ENCODE data around the gene UTP3. TPM values are rescaled to one million over a fixed set of nuclear protein-coding genes. Genes with fewer than 3 reads are reported as not detected.

UTP3 gene
- total and polyA plus RNA-seq, 2 donors (not counting 3 experiments of a cell fraction or from before 2014, with no cell fraction given): 8.7 to 32.8 TPM

GRCh38 chr4:70680934-70681333 lies 7.4 kb upstream of the UTP3 start:
- Histone ChIP-seq H3K27me3 (ENCODE audit: control insufficient read depth in 2 of 2, insufficient read depth in 2 of 2, low read length in 2 of 2) (no peaks in the 10 kb centered on the region), H3K4me1 (ENCODE audit: control insufficient read depth, extremely low read depth, insufficient read depth, low read length) (no peaks in the 10 kb centered on the region), H3K79me2 (ENCODE audit: control insufficient read depth, insufficient read depth, low read length) (no peaks in the 10 kb centered on the region), H4K20me1 (replicated peaks; ENCODE audit: control insufficient read depth, extremely low read depth, insufficient read depth, low read length) (no peaks in the 10 kb centered on the region), H3K9me1 (replicated peaks; ENCODE audit: control insufficient read depth, extremely low read depth, insufficient read depth, low read length) (no peaks in the 10 kb centered on the region), H3K9ac (replicated peaks; ENCODE audit: extremely low read depth, insufficient read depth, low read length) (no peak overlapping the region), H3K4me2 (ENCODE audit: insufficient read depth, low read length) (no peak overlapping the region), H3K9me3 (replicated peaks; ENCODE audit: control insufficient read depth, insufficient read depth, low read length) (no peaks in the 10 kb centered on the region), H3K36me3 (ENCODE audit: control insufficient read depth in 2 of 2, extremely low read depth in 1 of 2, insufficient read depth in 2 of 2, low read length in 2 of 2) (no peaks in the 10 kb centered on the region), H3K4me3 (replicated peaks in 1 of 3; ENCODE audit: insufficient read depth in 1 of 3, low read depth in 1 of 3, low read length in 3 of 3) (no peak overlapping the region), H3K27ac (ENCODE audit: insufficient read depth, low read depth, low read length) (no peak overlapping the region), H2AFZ (ENCODE audit: low read depth, low read length) (no peak overlapping the region)
- CTCF ChIA-PET: no interaction called here
- intact Hi-C loops (cut with micrococcal nuclease): no loop called here
- POLR2A ChIA-PET: no interaction called here
- dilution Hi-C loops (cut with MboI; ENCODE audit: extremely low pct_ligation_motif_present, low sequenced_read_pairs): no loop called here
- no peak for TF ChIP-seq MYC (IDR thresholded peaks at IDR 0.05; ENCODE audit: low read depth, low read length)
- no peak for TF ChIP-seq POLR2A (IDR thresholded peaks at IDR 0.05; ENCODE audit: low read depth, low read length)
- TF ChIP-seq EZH2 (IDR thresholded peaks at IDR 0.05; ENCODE audit: borderline replicate concordance, low read depth, low read length, severe bottlenecking): no peak
- no peak for TF ChIP-seq JUN (IDR thresholded peaks at IDR 0.05; ENCODE audit: borderline replicate concordance, insufficient read depth, insufficient read length, low read depth)
- TF ChIP-seq CTCF (IDR thresholded peaks at IDR 0.05; ENCODE audit: extremely low read depth in 1 of 2, insufficient read depth in 1 of 2, low read depth in 1 of 2, low read length in 2 of 2): no peak
- TF ChIP-seq FOS (IDR thresholded peaks at IDR 0.05; ENCODE audit: borderline replicate concordance, insufficient read depth, low read length): no peak
- TF ChIP-seq GATA2 (IDR thresholded peaks at IDR 0.05; ENCODE audit: insufficient read depth, insufficient read length, low read depth, low read length): no peak
- TF ChIP-seq POLR2AphosphoS5 (IDR thresholded peaks at IDR 0.05; ENCODE audit: insufficient read depth, low read depth, low read length): no peak
- no peak for TF ChIP-seq MAX (IDR thresholded peaks at IDR 0.05; ENCODE audit: insufficient read depth, insufficient read length)
- DNase-seq (ENCODE audit: low read depth, low spot score) (no peak), FAIRE-seq (no peak)
- BruUV-seq (replicated peaks): no TSS peak

All from endothelial cell of umbilical vein (primary cell).